Natural killer cell (primary cell): Measurements from ENCODE around the gene ANAPC16. TPM values are rescaled to one million over a fixed set of nuclear protein-coding genes. Genes with fewer than 3 reads are reported as not detected.

Experiments used
- ATAC-seq, 3 donors: fragments of 150-1000 bp in 2 of 3; fragments of 200-7000 bp in 1 of 3; cut with Tn5 transposase; 1 replicate in 1 of 3; 2 replicates in 2 of 3; pipeline ENCODE4 v1.10.0; 2021; ENCODE audit warnings: mild to moderate bottlenecking in 2 of 3, moderate library complexity in 2 of 3
- DNase-seq, 2 donors: peaks; one replicate each; pipeline versions ENCODE4 v3.0.0 to v3.0.0-alpha.2; 2013 to 2021; ENCODE audit warnings: mixed read lengths in 1 of 2
- H3K27ac ChIP-seq: one replicate; pipeline ENCODE4 v1.5.1; 2013; ENCODE audit warnings: mild to moderate bottlenecking, low read length
- H3K27me3 ChIP-seq: one replicate; pipeline ENCODE4 v1.6.1; 2013; ENCODE audit warnings: low read length; ENCODE audit not compliant: control insufficient read depth, insufficient read depth
- H3K36me3 ChIP-seq: one replicate; pipeline ENCODE4 v1.6.1; 2013; ENCODE audit warnings: low read length; ENCODE audit not compliant: control insufficient read depth, insufficient read depth
- H3K4me1 ChIP-seq: one replicate; pipeline ENCODE4 v1.6.1; 2013; ENCODE audit warnings: low read length; ENCODE audit not compliant: control insufficient read depth, insufficient read depth
- H3K4me3 ChIP-seq: one replicate; pipeline ENCODE4 v1.5.1; 2013; ENCODE audit warnings: low read length
- H3K9me3 ChIP-seq: one replicate; pipeline ENCODE4 v1.6.1; 2013; ENCODE audit warnings: low read length; ENCODE audit not compliant: control insufficient read depth, insufficient read depth
- H3K27ac Mint-ChIP-seq, 2 donors: one replicate each; pipeline ENCODE4 v1.8.0; 2022; ENCODE audit warnings: mild to moderate bottlenecking in 2 of 2, mixed read lengths in 2 of 2, moderate library complexity in 1 of 2
- H3K27me3 Mint-ChIP-seq, 2 donors: one replicate each; pipeline ENCODE4 v1.8.0; 2022; ENCODE audit warnings: low read depth in 2 of 2, mixed read lengths in 2 of 2
- H3K36me3 Mint-ChIP-seq: one replicate; pipeline ENCODE4 v1.8.0; 2022; ENCODE audit warnings: mixed read lengths
- H3K4me1 Mint-ChIP-seq, 2 donors: one replicate each; pipeline ENCODE4 v1.8.0; 2022; ENCODE audit warnings: mixed read lengths in 2 of 2
- H3K4me3 Mint-ChIP-seq: one replicate; pipeline ENCODE4 v1.8.0; 2022; ENCODE audit warnings: mild to moderate bottlenecking, moderate library complexity, mixed read lengths
- H3K9me3 Mint-ChIP-seq, 2 donors: one replicate each; pipeline ENCODE4 v1.8.0; 2022; ENCODE audit warnings: mixed read lengths in 2 of 2
- WGBS: methylation state at CpG from one replicate; pipeline ENCODE4 v1.1.7; 2013; ENCODE audit warnings: missing lambda C conversion rate; ENCODE audit not compliant: insufficient coverage; 5-methylcytosine and 5-hydroxymethylcytosine counted together
- intact Hi-C: fragments of 100-400 bp; cut with micrococcal nuclease; formaldehyde crosslinking; loops from one replicate; pipeline ENCODE4 v1.14.2; 2022
- total RNA-seq, 4 donors: library from RNA; stranded (reverse); fragments of 120-200 nt in 1 of 4; gene quantifications; one replicate each; pipeline versions ENCODE4 v1.2.3 to v1.2.4, GENCODE V29; 2013 to 2022
- TF ChIP-seq, protein P1 (sequence below): fragments of 200-600 bp; IDR thresholded peaks from one replicate; pipeline ENCODE4 v1.8.0; 2022; ENCODE audit warnings: antibody characterized with exemption

Gene ANAPC16
- total RNA-seq, 3 donors from 2014 or later (not counting 1 experiment from before 2014, with no cell fraction given), result 70.9 to 77.0 (median 71.0) TPM

- H3K27me3 ChIP-seq, result no peaks in the 10 kb centered on the region
- no peaks in the 10 kb centered on the region for H3K9me3 Mint-ChIP-seq
- WGBS, result 19% methylated on average over 2 of the region's 2 CpGs
- H3K36me3 ChIP-seq, result peaks cover 9% of the 10 kb centered on the region
- H3K4me1 Mint-ChIP-seq, result peaks cover 20 to 44% of the 10 kb centered on the region in 2 donors
- intact Hi-C loops, result loop anchor here (5.0 kb wide), 1 partner anchor 131 kb away; the partner anchor contains the start of gene SPOCK2
- no peaks in the 10 kb centered on the region for H3K9me3 ChIP-seq
- ATAC-seq (no peak), DNase-seq (peak in 1 of 2 donors; percentile 38)
- no peak overlapping the region for H3K4me3 ChIP-seq
- no peaks in the 10 kb centered on the region for H3K27me3 Mint-ChIP-seq
- H3K27ac ChIP-seq, result peak overlapping the region; percentile 20
- H3K36me3 Mint-ChIP-seq, result no peaks in the 10 kb centered on the region
- TF ChIP-seq, protein P1, sequence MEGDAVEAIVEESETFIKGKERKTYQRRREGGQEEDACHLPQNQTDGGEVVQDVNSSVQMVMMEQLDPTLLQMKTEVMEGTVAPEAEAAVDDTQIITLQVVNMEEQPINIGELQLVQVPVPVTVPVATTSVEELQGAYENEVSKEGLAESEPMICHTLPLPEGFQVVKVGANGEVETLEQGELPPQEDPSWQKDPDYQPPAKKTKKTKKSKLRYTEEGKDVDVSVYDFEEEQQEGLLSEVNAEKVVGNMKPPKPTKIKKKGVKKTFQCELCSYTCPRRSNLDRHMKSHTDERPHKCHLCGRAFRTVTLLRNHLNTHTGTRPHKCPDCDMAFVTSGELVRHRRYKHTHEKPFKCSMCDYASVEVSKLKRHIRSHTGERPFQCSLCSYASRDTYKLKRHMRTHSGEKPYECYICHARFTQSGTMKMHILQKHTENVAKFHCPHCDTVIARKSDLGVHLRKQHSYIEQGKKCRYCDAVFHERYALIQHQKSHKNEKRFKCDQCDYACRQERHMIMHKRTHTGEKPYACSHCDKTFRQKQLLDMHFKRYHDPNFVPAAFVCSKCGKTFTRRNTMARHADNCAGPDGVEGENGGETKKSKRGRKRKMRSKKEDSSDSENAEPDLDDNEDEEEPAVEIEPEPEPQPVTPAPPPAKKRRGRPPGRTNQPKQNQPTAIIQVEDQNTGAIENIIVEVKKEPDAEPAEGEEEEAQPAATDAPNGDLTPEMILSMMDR, result no peak
- H3K27ac Mint-ChIP-seq, result peak overlapping the region; percentile 87 to 88
- H3K4me3 Mint-ChIP-seq, result peak overlapping the region; percentile 62
- peaks cover 33% of the 10 kb centered on the region for H3K4me1 ChIP-seq
Observed at GRCh38 chr10:72218726-72219125, 2.9 kb downstream of the ANAPC16 start.

DNA sequence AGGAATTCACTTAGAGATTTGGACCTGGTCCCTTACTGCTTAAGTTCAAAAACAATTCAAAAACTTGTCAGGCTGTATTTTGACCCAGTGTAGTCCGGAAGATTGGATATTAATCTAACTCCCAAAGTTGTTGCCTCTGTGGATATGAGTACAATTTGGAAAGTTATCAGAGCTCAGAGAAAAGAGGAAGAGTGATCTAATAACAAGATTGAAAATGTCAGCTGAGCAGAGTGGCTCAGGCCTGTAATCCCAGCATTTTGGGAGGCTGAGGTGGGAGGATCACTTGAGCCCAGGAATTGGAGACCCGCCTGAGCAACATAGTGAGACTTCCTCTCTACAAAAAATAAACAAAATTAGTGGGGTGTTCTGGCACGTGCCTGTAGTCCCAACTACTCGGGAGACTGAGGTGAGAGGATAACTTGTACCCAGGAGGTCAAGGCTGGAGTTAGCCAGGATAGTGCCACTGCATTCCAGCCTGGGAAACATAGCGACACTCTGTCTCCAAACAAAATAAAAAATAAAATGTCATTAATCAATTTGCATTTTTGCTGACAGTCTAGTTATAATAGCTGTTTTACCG, 3.5 kb downstream of the ANAPC16 start:
- Histone ChIP-seq H3K36me3 (peaks cover 13% of the 10 kb centered on the region), H3K27me3 (no peaks in the 10 kb centered on the region), H3K4me1 (peaks cover 33% of the 10 kb centered on the region), H3K27ac (peak overlapping the region; percentile 20), H3K4me3 (no peak overlapping the region), H3K9me3 (no peaks in the 10 kb centered on the region)
- Mint-ChIP-seq H3K4me1 (peaks cover 20 to 47% of the 10 kb centered on the region in 2 donors), H3K4me3 (no peak overlapping the region), H3K27ac (peak overlapping the region; percentile 87 to 88), H3K36me3 (no peaks in the 10 kb centered on the region), H3K9me3 (no peaks in the 10 kb centered on the region), H3K27me3 (no peaks in the 10 kb centered on the region)
- no peak for ATAC-seq
- WGBS, result 89% methylated on average over 5 of the region's 6 CpGs
- TF ChIP-seq, protein P1, result no peak
- intact Hi-C loops, result loop anchor here (5.0 kb wide), 1 partner anchor 132 kb away; the partner anchor contains the start of gene SPOCK2
- DNase-seq, result no peak

DNA sequence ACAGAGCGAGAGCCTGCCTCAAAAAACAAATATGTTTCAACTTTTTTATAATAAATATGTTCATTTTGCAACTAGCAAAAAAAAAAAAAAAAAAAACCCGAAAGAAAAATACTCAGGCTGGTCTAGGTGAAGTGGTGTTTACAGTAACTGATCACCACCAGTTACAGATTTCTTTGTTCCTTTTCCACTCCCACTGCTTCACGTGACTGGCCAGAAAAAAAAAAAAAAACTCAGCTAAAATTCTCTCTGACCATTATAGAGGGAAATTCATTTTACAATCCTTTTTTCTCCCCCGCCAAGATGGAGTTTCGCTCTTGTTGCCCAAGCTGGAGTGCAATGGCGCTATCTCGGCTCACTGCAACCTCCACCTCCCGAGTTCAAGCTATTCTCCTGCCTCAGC, 4.8 kb downstream of the ANAPC16 start:
- Mint-ChIP-seq H3K27me3 (no peaks in the 10 kb centered on the region), H3K4me3 (no peak overlapping the region), H3K27ac (no peak overlapping the region), H3K9me3 (no peaks in the 10 kb centered on the region), H3K36me3 (no peaks in the 10 kb centered on the region), H3K4me1 (peaks cover 16 to 37% of the 10 kb centered on the region in 2 donors)
- TF ChIP-seq, protein P1, result no peak
- Histone ChIP-seq H3K27ac (no peak overlapping the region), H3K36me3 (peaks cover 21% of the 10 kb centered on the region), H3K27me3 (no peaks in the 10 kb centered on the region), H3K4me1 (peaks cover 23% of the 10 kb centered on the region), H3K9me3 (no peaks in the 10 kb centered on the region), H3K4me3 (no peak overlapping the region)
- DNase-seq (no peak), ATAC-seq (no peak)
- WGBS, result 94% methylated on average over 5 of the region's 8 CpGs
- intact Hi-C loops, result no loop called here

- TF ChIP-seq, protein P1, result no peak
- peaks cover 10 to 33% of the 10 kb centered on the region in 2 donors for H3K4me1 Mint-ChIP-seq
- peaks cover 25% of the 10 kb centered on the region for H3K4me1 ChIP-seq
- intact Hi-C loops, result no loop called here
- no peak overlapping the region for H3K4me3 Mint-ChIP-seq
- no peaks in the 10 kb centered on the region for H3K27me3 ChIP-seq
- DNase-seq (no peak), ATAC-seq (no peak)
- no peak overlapping the region for H3K27ac ChIP-seq
- H3K9me3 ChIP-seq, result no peaks in the 10 kb centered on the region
- 100% methylated on average over 1 of the region's 1 CpG for WGBS
- H3K9me3 Mint-ChIP-seq, result no peaks in the 10 kb centered on the region
- no peak overlapping the region for H3K4me3 ChIP-seq
- H3K36me3 ChIP-seq, result peaks cover 21% of the 10 kb centered on the region
- no peaks in the 10 kb centered on the region for H3K27me3 Mint-ChIP-seq
- H3K36me3 Mint-ChIP-seq, result no peaks in the 10 kb centered on the region
- H3K27ac Mint-ChIP-seq, result no peak overlapping the region
Observed at GRCh38 chr10:72221278-72221677, 5.5 kb downstream of the ANAPC16 start.
